Stimulated activated CD4-positive, alpha-beta T cell treated with anti-CD3 and anti-CD28 coated beads, Interleukin-1b, Interleukin-23, amount 100 ng/mL, for 24 hours (primary cell): ENCODE results near the gene TESK1.

Source experiments
- DNase-seq, 4 experiments: peaks; one replicate each; pipeline ENCODE4 v3.0.0-alpha.2; 2020; ENCODE audit warnings: low read depth in 4 of 4, low spot score in 1 of 4

TESK1 gene

DNA sequence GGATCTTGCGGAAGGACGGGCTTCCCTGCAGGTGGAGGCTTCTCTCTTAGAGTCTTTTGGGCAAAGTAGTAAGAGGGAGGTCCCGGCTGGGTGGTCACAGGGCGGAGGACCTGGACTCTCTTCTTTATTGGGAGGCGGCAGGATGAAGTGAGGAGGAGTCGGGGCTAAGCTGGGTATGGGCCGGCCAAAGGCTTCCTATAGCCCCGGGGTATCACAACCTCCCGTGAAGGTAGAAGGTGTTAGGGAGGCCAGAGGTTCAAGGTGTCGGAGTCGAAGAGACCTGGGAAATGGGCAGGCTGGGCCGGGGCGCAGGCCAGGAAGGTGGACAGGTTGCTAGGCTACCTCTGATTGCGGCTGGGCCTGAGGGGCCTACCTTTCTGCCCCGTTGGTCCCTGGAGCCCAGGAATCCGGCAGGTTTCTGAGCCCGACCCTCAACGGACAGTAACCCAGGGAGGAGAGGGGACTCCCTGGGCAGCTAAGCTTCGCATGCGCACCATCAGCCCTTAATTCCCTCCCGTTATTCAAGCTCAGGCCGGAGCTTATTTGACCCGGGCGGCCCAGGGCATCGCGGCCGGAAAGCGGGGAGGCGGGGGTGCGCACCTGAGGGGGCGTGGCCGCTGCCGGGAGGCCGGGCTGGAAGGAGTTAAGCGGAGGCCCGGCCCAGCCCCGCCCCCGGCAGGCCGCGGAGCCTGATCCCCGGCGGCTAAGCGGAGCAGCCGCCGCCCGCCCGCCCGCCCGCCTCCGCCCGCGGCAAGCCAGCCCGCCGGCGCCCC, at the start of gene TESK1:
TESK1 (plus strand) TSS at position 685 of the 773 bp plus-strand sequence. CDS start 358 bp downstream, outside the sequence.
- peak; percentile 59 to 85 (median 69) for DNase-seq

- DNase-seq = no peak
Measured at GRCh38 chr9:35555881-35556280, 49.2 kb upstream of the TESK1 start.

DNA sequence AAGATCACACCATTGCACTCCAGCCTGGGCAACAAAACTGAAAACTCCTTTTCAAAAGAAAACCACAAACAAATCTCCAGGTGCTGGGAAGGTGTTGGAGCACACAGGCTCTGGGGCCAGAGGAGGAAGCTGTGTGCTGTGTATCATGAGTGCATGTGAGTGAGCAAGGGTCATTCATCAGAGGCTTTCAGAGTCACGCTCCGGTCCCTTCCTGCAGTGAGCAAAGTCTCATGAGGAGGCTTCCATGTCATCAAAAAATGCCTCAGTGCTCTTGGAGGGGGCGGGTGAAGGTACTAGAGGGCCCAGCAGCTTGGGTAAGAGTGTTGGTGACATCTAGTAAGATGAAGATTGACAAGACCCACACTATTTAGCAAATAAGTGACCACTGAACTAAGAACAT, 48.3 kb upstream of the TESK1 start:
- DNase-seq = no peak

DNA sequence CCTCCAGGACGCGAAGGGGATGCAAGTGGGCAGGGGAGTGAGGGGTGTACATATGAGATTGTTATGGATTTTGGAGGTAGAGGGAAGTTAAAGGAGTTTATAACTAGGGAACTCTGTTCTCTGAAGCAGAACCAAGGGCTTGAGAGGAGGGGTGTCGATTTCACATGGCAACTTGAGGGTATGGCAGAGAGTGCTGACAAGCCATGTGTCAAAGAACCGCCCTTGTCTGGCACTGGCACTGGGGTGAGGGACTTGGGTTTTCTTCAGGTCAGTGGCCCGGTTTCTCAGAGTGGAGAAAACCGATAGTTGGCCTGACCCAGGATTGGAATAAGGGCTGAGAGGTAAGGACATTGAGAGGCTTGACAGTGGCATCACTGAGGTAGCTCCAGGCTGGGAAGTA, 47.7 kb upstream of the TESK1 start:
- no peak for DNase-seq

- no peak for DNase-seq
Measured at GRCh38 chr9:35558185-35558584, 46.9 kb upstream of the TESK1 start.

DNA sequence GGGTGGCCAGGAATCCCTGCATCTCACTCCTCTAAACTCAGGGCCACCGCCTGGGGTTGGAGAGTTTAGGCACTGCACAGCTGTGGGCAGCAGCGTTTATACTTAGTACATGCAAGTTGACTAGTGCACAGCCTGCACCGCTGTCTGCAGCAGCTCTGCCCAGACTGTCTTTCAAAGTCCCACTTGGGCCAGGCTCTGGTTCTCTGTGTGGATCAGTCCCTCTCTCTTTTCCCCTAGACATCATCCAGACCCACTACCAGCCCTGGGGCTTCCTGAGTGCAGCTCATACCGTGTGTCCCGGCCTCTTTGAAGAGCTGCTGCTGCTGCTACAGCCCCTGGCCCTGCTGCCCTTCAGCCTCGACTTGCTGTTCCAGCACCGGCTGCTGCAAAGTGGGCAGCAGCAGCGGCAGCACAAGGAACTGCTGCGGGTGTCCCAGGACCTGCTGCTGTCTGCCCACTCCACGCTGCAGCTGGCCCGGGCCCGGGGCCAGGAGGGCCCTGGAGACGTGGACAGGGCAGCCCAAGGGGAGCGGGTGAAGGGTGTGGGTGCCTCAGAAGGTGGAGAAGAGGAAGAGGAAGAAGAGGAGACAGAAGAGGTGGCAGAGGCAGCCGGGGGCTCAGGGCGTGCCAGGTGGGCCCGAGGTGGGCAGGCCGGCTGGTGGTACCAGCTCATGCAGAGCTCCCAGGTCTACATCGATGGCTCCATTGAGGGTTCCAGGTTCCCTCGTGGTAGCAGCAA, 45.1 kb upstream of the TESK1 start:
- no peak for DNase-seq

DNA sequence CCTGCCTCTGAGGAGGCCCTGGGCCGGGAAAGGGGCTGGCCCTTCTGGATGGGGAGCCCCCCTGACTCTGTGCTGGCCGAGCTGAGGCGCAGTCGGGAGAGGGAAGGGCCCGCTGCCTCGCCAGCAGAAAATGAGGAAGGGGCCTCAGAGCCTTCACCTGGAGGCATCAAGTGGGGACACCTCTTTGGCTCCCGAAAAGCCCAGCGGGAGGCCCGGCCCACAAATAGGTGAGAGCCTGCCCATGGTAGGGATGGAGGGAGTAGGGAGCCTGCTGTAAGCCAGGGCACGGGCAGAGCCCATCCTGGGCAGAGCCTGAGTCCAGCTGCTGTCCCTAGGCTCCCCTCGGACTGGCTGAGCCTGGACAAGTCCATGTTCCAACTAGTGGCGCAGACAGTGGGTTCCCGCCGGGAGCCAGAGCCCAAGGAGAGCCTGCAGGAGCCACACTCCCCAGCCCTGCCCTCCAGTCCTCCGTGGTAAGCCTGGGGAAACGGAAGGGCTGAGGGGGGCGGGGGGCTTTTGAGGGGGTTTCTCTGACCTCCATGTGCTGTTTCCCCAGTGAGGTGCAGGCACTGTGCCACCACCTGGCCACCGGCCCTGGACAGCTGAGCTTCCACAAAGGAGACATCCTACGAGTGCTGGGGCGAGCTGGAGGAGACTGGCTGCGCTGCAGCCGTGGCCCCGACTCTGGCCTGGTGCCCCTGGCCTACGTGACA, 44.3 kb upstream of the TESK1 start:
- no peak for DNase-seq

GRCh38 chr9:35561468-35562261, 43.4 kb upstream of the TESK1 start:
- no peak for DNase-seq

- no peak for DNase-seq
Measured at GRCh38 chr9:35562895-35563780, 41.9 kb upstream of the TESK1 start.

GRCh38 chr9:35563791-35564197, 41.3 kb upstream of the TESK1 start:
- DNase-seq = no peak

DNA sequence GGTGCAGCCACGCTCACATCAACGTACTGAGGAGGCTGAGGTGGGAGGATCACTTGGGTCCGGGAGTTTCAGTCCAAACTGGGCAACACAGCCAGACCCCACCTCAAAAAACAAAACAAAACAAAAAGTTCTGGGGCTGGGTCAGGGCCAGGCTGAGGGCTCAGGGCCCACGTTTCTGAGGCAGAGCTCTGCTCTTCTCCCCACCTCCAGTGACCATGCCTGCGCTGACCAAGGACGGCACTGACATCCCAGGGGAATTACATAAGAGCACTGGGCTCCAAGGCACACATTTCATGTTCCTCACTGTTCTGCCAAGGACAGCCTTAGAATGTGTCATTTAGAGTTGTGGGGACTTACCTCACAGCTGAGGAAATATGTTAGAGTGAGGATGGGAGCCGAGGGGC, 40.4 kb upstream of the TESK1 start:
- DNase-seq = no peak

GRCh38 chr9:35566417-35566816, 38.6 kb upstream of the TESK1 start:
- no peak for DNase-seq

DNA sequence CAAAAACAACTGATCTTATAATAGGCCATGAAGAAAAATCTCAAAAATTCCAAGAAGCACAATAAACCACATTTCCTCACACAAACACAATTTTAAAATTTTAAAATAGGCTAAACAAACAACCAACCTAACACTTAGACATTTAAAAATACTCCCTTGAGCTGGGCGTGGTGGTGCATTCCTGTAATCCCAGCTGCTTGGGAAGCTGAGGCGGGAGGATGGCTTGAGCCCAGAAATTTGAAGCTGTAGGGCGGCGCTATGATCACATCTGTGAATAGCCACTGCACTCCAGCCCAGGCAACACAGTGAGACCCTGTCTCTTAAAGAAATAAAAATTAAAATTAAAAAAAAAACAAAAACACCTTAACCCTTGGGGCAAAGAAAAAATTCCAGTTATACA, 36.9 kb upstream of the TESK1 start:
- DNase-seq = no peak

DNA sequence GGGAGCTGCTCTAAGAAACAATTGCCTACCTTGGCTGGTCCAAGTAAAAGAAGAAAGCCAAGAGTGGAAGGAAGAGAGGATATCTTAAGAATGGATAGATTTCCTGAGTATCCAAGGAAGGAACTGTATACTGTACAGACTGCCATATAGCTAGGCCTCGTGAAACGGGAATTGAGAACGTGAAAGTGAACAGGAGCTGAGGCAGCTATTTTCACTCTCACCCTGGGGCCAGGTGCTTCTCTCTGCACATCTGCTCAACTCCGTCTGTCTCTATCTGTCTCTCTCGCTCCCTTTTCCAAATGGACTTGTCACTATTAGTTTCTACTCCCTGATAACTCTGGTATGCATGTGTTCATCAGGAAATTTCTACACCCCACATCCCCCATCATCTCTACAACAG, 35.9 kb upstream of the TESK1 start:
- DNase-seq = no peak

DNA sequence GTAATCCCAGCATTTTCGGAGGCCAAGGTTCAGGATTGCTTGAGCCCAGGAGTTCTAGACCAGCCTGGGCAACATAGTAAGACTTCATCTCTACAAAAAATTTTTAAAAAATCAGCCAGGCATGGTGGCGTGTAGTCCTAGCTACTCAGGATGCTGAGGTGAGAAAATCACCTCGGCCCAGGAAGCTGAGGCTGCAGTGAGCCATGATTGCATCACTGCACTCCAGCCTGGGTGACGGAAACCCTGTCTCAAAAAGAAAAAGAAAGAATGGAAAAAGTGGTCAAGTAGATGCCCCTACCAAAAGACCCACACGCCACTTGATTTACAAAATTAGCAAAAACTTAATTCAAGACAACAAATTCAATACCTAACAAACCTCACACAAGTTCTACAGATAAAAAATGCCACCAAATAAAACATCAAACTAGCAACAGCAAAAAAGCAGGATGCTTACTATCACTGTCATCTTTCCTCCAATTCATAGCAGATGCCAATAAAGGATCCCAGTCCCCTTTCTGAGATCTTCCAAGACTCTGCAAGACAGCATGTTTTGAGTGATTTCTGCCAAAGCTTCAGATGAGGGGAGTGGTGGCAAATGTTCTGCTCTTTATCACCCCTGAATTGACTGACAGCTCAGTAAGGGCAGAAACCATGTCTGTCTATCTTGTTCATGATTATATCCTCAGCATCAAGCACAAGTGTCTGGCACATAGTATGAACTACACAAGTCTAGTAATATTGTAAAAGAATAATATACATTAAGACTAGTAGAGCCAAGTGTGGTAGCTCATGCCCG, 34.2 kb upstream of the TESK1 start:
- peak in 2 of 4 experiments; percentile 5 to 41 for DNase-seq

GRCh38 chr9:35574578-35575122, 30.4 kb upstream of the TESK1 start:
- no peak for DNase-seq

- DNase-seq = no peak
Measured at GRCh38 chr9:35575478-35575877, 29.6 kb upstream of the TESK1 start.

- DNase-seq = no peak
Measured at GRCh38 chr9:35577486-35577885, 27.6 kb upstream of the TESK1 start.

DNA sequence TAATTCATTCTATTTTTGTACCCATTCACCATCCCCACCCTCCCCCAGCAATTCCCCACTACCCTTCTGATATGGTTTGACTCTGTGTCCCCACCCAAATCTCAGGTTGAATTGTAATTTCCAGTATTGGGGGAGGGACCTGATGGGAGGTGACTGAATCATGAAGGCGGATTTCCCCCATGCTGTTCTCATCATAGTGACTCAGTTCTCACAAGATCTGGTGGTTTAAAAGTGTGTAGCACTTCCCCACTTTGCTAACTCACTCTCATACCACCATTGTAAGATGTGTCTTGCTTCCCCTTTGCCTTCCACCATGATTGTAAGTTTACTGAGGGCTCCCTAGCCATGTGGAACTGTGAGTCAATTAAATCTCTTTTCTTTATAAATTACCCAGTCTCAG, 25.9 kb upstream of the TESK1 start:
- DNase-seq = peak in 2 of 4 experiments; percentile 10 to 37
